Measurements from ENCODE around the gene MEIOC.

GRCh38 chr17:44719444-44719843, 63.2 kb downstream of the MEIOC start:
- TF ChIP-seq, protein P1, sequence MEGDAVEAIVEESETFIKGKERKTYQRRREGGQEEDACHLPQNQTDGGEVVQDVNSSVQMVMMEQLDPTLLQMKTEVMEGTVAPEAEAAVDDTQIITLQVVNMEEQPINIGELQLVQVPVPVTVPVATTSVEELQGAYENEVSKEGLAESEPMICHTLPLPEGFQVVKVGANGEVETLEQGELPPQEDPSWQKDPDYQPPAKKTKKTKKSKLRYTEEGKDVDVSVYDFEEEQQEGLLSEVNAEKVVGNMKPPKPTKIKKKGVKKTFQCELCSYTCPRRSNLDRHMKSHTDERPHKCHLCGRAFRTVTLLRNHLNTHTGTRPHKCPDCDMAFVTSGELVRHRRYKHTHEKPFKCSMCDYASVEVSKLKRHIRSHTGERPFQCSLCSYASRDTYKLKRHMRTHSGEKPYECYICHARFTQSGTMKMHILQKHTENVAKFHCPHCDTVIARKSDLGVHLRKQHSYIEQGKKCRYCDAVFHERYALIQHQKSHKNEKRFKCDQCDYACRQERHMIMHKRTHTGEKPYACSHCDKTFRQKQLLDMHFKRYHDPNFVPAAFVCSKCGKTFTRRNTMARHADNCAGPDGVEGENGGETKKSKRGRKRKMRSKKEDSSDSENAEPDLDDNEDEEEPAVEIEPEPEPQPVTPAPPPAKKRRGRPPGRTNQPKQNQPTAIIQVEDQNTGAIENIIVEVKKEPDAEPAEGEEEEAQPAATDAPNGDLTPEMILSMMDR (conservative IDR thresholded peaks at IDR 0.05; ENCODE audit: low read depth, low read length): no peak
- TF ChIP-seq POLR2A (IDR thresholded peaks at IDR 0.05; ENCODE audit: low read depth, low read length) (no peak), RFX5 (IDR thresholded peaks at IDR 0.05; ENCODE audit: low read depth, low read length) (no peak), RAD21 (IDR thresholded peaks at IDR 0.05; ENCODE audit: low read length) (no peak), CHD1 (IDR thresholded peaks at IDR 0.05; ENCODE audit: low read depth, low read length) (no peak), CEBPB (IDR thresholded peaks at IDR 0.05; ENCODE audit: low read depth, low read length) (no peak)
- TF ChIP-seq, protein P2, sequence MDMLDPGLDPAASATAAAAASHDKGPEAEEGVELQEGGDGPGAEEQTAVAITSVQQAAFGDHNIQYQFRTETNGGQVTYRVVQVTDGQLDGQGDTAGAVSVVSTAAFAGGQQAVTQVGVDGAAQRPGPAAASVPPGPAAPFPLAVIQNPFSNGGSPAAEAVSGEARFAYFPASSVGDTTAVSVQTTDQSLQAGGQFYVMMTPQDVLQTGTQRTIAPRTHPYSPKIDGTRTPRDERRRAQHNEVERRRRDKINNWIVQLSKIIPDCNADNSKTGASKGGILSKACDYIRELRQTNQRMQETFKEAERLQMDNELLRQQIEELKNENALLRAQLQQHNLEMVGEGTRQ (IDR thresholded peaks at IDR 0.05; ENCODE audit: low read depth, low read length): no peak

Measured in IMR-90 (cell line).